NB4 (cell line): ENCODE data around the gene SLC39A3.

Source experiments
- MYC ChIP-seq: IDR thresholded peaks from 2 replicates; pipeline ENCODE4 v1.6.1; 2011; ENCODE audit warnings: low read depth, low read length
- POLR2A ChIP-seq: IDR thresholded peaks from 2 replicates; pipeline ENCODE4 v1.6.1; 2011; ENCODE audit warnings: mild to moderate bottlenecking; ENCODE audit not compliant: insufficient read length; ENCODE audit errors: extremely low read depth
- TF ChIP-seq, protein P1 (sequence below): IDR thresholded peaks from 2 replicates; pipeline ENCODE4 v1.6.1; 2011; ENCODE audit warnings: low read depth, low read length
- TF ChIP-seq, protein P2 (sequence below): IDR thresholded peaks from one replicate; pipeline ENCODE4 v1.5.1; 2012; ENCODE audit warnings: low read depth, low read length

DNA sequence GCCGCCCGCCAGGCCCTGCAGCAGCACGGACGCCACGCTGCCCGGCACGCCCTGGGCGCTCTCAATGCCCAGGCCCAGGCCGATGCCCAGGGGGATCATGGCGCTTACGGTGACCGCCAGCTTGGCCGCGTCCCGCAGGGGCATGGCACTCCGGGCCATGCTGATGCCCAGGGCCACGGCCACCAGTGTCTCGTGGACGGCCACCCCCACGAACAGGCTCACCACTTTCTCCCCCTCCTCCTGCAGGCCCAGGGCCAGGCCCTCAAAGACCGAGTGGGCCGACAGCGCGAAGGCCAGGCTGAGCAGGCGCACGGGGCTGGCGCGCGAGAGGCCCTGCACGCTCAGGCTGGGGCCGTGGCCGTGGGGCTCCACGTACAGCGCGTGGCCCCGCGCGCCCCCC lies 6.9 kb downstream of the SLC39A3 start:
- TF ChIP-seq POLR2A = no peak
- TF ChIP-seq, protein P1, sequence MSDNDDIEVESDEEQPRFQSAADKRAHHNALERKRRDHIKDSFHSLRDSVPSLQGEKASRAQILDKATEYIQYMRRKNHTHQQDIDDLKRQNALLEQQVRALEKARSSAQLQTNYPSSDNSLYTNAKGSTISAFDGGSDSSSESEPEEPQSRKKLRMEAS = no peak
- no peak for TF ChIP-seq MYC
- TF ChIP-seq, protein P2, sequence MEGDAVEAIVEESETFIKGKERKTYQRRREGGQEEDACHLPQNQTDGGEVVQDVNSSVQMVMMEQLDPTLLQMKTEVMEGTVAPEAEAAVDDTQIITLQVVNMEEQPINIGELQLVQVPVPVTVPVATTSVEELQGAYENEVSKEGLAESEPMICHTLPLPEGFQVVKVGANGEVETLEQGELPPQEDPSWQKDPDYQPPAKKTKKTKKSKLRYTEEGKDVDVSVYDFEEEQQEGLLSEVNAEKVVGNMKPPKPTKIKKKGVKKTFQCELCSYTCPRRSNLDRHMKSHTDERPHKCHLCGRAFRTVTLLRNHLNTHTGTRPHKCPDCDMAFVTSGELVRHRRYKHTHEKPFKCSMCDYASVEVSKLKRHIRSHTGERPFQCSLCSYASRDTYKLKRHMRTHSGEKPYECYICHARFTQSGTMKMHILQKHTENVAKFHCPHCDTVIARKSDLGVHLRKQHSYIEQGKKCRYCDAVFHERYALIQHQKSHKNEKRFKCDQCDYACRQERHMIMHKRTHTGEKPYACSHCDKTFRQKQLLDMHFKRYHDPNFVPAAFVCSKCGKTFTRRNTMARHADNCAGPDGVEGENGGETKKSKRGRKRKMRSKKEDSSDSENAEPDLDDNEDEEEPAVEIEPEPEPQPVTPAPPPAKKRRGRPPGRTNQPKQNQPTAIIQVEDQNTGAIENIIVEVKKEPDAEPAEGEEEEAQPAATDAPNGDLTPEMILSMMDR = no peak
